Measurements from ENCODE around the gene OSBPL3.

OSBPL3 gene

DNA sequence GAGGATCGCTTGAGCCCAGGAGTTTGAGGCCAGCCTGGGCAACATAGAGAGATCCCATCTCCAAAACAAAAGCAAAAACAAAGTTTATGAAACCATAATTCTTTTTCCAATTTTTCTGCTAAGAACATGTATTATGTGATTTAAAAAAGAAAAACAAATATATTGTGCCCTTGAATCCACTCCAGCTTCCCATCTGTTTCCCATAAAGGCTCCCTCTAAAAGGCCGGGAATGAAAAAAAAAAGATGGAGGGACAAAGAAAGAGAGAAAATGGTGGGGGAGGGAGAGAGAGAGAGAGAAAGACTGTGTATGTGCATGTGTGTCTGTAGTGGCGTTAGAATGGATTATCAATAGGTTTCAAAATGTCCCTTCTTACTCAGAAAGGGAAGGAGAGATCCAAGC lies 202.2 kb downstream of the OSBPL3 start:
- DNase-seq (ENCODE audit: low spot score): no peak
- TF ChIP-seq, protein P1, sequence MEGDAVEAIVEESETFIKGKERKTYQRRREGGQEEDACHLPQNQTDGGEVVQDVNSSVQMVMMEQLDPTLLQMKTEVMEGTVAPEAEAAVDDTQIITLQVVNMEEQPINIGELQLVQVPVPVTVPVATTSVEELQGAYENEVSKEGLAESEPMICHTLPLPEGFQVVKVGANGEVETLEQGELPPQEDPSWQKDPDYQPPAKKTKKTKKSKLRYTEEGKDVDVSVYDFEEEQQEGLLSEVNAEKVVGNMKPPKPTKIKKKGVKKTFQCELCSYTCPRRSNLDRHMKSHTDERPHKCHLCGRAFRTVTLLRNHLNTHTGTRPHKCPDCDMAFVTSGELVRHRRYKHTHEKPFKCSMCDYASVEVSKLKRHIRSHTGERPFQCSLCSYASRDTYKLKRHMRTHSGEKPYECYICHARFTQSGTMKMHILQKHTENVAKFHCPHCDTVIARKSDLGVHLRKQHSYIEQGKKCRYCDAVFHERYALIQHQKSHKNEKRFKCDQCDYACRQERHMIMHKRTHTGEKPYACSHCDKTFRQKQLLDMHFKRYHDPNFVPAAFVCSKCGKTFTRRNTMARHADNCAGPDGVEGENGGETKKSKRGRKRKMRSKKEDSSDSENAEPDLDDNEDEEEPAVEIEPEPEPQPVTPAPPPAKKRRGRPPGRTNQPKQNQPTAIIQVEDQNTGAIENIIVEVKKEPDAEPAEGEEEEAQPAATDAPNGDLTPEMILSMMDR (IDR thresholded peaks at IDR 0.05; ENCODE audit: extremely low read depth, missing control alignments): no peak

DNA sequence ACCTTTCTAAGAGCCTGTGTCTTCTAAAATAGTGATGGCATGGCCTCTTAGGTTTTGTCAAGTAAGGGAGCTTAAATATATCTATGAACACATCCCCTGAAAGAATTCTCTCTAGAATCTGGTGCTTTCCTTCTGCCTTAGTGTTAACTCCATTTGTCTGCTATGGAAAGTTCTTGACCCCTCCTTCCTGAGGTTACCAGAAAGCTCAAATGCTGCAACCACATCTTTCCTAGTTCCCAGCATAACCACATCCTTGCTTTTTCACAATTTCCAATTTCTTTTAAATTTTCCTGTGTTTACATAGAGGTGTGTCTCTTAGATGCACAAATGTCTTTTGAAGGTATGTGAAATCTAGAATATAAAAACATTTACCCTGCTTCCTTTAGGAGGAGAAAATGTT lies 206.3 kb downstream of the OSBPL3 start:
- no peak for DNase-seq (ENCODE audit: low spot score)
- TF ChIP-seq, protein P1 (IDR thresholded peaks at IDR 0.05; ENCODE audit: extremely low read depth, missing control alignments): no peak

DNA sequence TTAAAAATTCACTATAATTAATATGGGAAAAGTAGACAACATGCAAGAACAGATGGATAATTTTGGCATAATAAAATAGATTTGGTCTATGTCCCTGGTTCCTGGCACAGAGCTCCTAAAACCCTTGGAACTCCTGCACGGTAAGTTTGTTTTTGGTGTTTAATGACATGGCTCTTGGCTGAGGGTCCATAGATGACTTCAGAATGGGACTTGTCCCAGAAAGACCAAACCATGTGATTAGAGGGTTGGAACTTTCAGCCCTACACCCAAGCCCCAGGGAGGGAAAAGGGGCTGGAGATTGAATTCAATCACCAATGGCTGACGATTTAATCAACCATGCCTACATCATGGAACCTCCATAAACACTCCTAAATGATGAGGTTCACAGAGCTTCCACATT lies 210.1 kb downstream of the OSBPL3 start:
- TF ChIP-seq, protein P1 (IDR thresholded peaks at IDR 0.05; ENCODE audit: extremely low read depth, missing control alignments): no peak

DNA sequence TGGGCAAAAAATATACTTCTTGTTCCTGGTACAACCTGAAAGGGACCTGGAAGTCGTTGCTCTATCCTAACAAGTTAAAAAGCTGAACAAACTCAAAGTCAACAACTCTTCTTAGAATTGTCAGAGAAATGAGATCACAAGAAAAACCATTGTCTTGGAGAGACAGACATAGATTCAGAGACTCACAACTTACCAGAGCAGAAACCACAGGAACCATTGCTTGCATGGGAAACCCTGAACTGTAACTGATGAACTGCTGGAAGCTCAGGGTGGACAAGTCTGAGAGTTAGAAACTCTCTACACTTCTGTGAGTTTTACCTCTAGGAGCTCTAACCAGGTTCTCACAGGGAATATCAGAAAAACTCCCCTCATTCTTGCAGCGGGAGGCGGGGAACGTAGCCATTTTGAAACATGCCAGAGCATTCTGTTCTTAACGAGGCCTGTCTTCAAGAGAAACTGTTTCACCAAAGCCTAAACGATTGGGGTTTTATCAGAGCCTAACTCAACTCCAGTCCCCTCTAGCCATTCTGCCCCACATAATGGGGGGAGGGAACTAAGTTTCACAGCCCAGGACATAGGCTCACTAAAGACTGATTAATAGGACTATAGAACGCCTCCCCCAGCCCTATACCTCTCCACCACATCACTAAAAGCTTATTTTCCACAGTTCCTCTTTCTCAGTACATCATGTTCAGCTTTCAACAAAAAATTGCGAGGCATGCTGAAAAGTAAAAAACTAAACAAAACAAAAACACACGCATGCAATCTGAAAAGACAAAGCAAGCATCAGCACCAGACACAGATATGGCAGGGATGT lies 210.8 kb downstream of the OSBPL3 start:
- TF ChIP-seq, protein P1 (IDR thresholded peaks at IDR 0.05; ENCODE audit: extremely low read depth, missing control alignments): no peak
- DNase-seq (ENCODE audit: low spot score): no peak

More for the DNA sequence above, 210.1 kb downstream of the OSBPL3 start:
- no peak for DNase-seq (ENCODE audit: low spot score)

DNA sequence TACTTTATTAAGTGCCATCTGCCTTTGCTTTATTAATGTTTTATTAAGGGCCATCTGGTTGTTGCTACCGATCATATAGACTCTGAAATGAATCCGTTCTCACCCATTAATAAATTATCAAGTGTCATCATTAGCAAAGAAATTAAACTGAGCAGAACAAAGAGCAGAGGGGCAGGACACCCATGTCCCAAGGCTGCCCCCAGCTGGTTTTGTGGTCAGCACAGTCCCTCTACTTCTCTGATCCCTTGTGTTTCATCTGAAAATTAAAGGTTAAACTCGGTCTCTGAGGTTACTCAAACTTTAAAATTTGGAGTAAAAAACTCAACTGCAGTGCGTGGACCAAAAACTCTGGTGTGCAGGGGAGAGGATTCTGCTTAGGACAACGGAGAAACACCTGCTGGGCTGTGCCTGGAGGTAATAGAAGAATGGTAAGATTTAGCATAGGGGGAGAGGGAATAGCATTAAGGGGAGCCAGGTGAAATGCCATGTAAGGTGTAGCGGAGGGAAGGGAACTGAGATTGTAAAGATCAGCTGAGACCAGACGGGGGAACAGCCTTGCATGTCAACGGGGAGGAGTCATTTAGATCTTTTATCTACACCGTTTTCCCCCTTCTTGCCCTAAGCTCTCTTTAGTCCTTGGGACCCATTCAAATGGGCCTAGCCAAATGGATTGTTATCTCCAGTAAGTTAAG lies 212.0 kb downstream of the OSBPL3 start:
- no peak for DNase-seq (ENCODE audit: low spot score)
- TF ChIP-seq, protein P1 (IDR thresholded peaks at IDR 0.05; ENCODE audit: extremely low read depth, missing control alignments): no peak

DNA sequence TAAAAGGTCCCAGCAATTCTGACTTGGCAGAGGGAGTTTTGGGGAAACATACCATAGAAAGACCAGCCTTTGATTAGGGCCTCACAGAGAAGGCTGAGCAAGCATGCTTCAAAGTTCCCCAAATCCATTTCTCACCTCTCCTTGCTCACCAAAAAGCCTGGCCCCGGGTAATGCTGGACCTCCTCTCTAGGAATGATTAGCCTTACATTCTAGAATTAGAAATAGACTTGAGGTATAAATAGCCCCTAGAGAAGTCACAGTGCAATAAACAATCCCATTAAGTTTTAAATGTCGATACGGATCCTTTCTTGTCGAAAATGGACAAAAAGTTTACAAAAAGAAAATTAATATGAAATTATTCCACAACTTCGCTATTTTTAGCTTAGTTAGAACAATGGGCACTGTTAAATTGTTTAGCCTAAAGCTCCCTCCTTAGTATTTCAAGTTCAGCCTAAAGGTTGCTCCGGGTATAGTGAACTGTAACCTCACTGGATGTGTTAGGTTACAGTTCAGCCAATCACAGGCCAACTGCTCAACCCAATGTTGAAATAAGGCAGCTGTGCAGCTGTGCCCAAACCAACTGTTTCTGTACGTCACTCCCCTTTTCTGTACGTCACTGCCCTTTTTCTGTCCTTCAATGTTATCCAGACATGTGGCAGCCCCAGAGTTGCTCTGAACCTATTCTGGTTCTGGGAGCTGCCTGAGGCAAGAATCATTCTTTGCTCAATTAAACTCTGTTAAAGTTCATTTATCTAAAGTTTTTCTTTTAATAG lies 214.8 kb downstream of the OSBPL3 start:
- TF ChIP-seq, protein P1 (IDR thresholded peaks at IDR 0.05; ENCODE audit: extremely low read depth, missing control alignments): no peak
- DNase-seq (ENCODE audit: low spot score): no peak
